ENCODE data around the gene RALGPS1.

Gene RALGPS1

DNA sequence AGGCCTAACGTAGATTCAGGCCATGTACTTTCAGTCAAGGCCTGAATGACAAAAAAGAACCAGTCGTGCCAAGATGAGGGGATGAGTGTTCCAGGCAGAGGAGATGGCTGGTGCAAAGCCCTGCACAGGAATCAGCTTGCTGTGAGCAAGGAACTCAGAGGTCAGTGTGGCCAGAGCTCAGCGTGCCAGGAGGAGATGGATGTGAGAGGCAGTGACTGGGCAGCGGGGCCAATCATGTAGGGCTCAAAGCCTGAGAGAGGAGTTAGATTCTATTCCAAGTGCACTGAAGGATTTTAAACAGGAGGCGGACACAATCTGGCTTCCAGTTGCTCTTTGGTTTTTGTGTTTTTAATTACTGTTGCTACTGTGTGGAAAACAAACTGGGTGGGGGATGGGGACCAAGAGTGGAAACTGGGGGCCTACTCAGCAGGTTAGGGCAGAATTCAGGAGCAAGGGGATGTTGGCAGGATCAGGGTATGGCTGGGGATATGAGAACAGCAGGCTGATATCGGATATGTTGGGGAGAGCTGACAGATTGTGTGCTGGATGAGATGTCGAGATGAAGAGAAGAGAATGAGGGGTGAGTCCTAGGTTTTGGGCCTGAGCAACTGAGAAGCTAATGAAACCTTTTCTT lies 143.5 kb downstream of the RALGPS1 start:
- no peak for DNase-seq

DNA sequence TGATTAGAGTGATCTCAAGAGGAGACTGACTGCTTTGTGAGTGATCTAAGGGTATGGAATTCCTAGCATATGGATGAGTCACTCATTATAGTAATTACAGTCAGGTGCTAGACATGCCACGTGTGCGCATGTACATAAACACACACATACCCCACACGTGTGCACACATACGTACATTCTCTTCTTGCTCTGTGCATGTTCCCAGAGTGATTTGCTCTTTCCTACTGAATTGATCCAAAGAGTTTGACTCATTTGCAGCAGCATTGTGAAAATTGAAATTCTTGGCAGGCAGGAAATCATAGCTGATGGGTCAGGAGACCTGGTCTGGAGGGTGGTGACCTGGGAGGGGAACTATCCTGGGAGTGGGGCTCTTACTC lies 144.1 kb downstream of the RALGPS1 start:
- no peak for DNase-seq

DNA sequence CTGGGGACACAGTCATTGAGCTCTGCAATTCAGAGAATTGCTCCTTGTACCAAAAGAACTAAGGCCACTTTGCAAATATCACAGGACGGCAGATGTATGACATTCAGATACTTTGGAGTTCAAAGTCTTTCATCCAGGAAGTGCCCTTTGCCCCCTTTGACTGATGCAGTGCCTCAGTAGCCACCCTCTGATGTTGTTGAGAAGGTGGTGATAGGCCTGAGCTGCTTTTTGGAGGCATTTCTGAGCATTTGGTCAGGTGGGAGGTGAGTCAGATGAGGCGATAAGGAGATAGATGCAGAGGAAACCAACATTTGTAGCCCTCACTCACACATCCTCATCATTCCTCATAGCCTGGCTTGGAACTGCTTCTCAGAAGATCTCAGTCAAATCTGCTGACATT lies 144.4 kb downstream of the RALGPS1 start:
- no peak for DNase-seq

- no peak for DNase-seq
Measured at GRCh38 chr9:127059765-127060361, 145.3 kb downstream of the RALGPS1 start.

GRCh38 chr9:127061411-127061810 lies 146.8 kb downstream of the RALGPS1 start:
- no peak for DNase-seq

- DNase-seq, result no peak
Measured at GRCh38 chr9:127064335-127064734, 149.8 kb downstream of the RALGPS1 start.

- no peak for DNase-seq
Measured at GRCh38 chr9:127065592-127065991, 151.0 kb downstream of the RALGPS1 start.

DNA sequence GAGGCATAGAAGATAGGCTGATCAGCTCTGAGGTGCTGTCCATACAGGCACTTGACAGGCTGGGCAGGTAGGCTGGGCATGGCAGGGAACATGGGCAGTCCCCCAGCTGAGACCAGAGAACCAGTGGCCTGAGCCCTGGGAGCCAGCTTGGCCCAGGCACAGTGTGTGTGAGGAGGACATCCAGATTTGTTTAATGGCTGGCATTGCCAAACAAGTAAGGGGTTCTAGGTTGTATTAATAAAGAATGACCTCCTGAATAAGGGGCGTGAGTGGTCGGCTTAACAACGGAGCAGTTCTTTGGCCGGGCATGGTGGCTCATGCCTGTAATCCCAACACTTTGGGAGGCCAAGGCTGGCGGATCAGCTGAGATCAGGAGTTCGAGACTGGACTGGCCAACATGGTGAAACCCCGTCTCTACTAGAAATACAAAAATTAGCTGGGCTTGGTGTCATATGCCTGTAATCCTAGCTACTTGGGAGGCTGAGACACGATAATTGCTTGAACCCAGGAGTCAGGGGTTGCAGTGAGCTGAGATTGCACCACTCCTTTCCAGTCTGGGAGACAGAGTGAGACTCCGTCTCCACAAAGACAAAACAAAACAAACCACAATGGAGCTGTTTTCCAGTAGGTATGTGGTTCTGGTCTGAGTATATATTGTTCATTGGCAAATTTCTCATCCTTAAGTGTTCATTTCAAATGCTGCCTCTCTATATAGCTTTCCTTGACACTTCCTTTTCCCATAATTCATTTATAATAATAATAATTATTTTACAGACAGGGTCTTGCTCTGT lies 151.7 kb downstream of the RALGPS1 start:
- no peak for DNase-seq

GRCh38 chr9:127066851-127067136 lies 152.2 kb downstream of the RALGPS1 start:
- DNase-seq, result no peak

GRCh38 chr9:127067603-127068220 lies 153.1 kb downstream of the RALGPS1 start:
- no peak for DNase-seq

- DNase-seq, result no peak
Measured at GRCh38 chr9:127074561-127075548, 160.3 kb downstream of the RALGPS1 start.

DNA sequence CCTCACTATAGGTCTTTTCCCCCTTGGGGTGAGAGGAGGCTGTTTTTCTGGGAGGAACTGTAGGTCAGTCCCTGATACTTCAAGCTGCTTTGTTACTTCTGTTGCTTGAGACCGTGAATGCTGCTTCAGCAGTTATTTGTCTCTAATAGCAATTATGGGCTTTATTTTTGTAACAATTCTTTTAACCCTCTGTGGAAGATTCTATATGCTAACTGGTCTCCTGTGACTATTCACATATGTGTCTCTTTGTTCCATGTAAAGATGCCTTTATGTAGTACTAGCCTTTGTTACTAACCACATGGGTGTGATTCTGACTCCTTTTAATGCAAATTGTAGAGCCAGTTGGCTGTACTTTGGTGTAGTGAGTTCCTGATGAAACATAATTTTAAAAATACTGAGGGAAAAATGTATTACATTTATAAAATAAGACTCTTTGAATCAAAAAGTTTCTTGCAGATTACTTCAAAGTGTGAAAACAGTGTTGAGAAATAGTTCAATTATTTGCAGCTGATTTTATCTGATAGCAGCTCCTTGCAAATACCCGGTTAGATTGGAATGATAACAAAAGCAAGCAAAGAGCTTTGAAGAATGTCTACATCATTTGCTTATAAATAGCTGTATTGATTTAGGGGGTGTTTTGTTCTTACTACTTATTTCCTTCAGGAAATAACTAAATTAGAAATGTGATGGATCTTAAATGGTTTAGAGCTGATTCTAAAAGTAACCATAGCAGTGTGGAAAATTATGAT lies 161.2 kb downstream of the RALGPS1 start:
- DNase-seq, result no peak

DNA sequence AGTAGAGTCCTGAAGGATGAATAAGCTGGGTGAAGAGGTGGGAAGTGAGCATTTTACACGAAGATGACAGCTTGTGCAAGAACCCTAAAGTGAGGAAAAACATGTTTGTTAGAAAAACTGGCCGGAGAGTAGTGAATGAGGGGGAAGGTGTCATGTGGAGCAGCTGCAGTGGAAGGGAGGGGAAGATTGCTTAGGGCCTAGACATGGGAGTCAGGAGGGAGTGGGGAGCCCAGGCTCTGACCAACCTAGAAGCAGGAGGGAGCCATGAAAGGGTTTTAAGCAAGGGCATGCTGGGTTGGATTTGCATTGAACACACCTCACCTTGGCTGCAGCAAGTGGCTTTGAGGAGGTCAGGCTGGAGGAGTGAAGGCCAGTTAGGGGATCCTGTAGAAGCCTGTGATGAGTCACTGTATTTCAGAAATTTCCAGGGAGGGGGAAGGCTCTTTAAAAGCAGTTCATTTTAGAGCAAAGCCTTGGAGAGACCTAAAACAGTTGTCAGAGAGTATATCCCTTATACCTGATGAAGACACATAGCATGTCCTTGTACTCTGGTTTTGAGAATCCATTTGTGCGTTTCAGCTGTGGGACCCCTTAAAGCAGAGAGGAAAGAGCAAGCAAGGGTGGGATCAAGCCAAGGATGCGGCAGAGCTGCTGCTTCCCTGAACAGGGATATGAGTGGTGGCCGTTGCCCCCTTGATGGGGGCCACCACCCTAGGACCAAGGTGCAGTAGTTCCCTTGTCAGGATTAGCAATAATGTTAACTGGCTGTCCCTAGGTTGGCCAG lies 162.5 kb downstream of the RALGPS1 start:
- no peak for DNase-seq

DNA sequence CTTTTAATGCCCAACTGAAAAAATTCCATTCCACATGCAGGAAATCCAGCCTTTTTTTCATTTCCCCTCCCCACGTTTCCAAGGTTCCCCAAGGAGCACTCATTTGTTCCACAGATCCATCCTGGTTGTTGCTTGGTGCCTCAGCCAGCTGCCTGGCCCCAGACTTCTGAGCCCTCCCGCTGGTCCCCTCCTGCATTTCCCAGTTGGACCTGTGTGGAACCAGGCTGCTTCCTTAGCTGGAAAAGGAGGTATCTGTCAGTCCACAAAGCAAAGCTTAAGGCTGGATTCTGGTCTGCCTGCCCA lies 163.0 kb downstream of the RALGPS1 start:
- no peak for DNase-seq

DNA sequence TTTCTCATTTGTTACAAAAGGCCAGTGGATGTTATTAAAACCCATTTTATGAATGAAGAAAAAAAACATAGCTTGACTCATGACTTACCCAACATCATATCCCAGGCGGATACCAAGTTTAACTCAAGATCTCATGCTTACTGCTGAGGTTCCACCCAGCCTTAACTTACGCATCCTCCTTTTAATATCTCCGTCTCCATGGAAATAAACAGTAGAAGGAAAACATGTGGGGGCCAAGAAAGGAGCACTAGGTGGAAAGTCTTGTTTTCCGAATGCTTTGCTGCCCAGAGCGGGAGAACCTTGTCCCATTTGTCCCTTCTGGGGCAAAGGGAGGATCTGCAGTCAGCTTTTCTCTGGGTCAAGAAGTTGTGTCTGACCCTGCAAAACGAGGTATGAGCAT lies 163.8 kb downstream of the RALGPS1 start:
- no peak for DNase-seq

- no peak for DNase-seq
Measured at GRCh38 chr9:127078988-127079387, 164.4 kb downstream of the RALGPS1 start.

DNA sequence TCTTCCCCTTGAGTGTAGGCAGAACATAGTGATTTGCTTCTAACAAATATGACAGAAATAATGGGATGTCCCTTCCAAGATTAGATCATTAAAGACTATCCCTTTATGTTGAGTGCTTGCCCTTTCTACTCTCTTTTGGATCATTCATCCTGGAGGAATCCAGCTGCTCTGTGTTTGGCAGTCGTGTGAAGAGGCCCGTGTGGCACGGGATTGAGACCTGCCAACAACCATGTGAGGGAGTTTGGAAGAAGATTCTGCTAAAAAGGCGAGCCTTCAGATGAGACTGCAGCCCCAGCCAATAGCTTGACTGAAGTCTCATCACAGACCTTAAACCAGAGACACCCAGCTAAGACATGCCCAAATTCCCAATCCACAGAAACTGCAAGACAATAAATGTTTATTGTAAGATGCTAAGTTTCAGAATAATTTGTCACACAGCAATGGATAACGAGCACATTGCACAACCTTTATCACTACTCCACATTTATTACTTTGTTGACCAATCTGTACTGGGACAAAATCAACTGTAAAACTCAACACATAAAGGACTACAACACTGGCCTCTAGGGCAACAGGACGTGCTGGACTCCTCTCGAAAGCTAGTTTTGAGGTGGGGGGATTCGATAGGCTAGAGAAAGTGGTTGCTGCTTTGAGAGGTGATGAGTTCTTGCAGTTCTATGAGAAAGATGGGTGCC lies 165.0 kb downstream of the RALGPS1 start:
- no peak for DNase-seq

DNA sequence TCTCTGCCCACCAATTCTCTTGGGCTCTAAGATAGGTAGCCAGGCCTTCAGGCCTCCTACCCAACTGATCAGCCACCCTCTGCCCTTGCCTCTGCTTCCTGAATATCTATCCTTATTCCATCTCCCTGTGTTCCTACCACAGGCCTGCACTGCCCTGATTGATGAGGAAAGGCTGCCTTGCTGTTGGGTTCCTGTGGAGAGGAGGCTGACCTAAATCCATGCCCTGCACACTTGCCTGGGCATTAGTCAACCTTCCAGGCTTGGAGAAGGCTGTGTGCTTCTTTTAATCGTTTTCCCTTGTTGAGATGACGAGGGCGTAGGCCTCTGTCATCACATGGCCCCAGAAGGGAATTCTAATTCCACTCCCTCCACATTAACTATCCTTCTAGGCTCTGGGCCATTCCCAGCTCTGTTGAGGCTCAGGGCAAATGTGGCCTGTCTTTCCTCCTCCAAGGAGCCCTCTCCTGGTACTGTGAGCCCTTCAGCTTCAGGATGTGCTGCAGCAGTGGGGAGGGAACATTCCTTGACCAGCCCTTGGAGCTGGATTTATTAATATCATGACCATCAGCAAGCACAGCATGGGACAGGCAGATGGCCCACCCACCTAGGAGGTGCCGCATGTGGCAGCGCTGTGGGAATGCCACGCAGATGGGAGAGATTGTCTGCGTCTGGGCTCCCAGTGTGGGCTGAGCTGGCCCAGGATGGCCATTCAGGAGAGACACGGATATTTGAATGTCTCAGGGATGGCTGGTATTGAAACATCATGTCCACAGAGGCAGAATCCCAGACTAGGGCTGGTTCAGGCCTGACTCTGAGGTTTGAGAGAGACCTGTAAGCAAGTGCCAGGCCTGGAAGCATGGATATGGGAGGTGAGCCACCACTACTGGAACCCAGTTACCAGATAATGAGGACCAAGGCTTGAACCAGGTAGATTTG lies 166.9 kb downstream of the RALGPS1 start:
- DNase-seq, result no peak

DNA sequence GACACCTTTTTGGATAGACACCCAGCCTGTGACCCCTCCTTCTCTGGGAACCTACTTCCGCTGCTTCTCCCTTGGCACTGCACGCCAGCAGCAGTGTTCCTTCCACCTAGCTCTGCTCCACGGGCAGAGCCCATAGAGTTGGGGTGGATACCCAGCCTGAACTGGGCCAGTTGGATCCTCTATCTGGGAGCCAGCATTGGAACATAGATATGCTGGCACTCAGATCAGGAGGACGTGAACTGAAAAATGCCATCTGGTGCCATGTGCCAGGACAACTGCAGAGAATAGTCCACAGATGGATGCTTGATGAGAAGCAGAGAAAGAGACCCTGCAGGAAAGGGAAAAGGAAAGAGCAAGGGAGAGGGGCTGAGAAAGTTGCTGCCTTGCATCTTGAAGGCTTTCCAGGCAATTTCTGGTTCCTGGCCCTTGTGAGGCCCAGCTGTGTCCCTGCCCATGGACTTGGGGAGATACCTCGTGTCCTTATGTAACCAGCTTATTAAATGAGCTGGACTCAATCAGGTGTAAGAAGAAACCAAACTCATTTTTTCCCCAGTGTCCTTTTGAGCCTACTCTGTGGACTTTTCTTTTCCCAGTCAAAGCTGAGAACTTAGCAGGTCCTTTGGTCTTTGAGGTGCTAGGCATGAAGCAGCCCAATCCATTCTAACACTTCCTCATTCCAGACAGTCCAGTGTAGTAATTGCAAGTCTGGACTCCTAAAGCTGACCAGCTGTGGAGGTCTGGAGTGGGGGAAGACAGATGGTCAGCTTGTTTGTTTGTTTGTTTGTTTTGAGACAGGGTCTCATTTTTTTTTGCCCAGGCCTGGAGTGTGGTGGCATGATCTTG lies 168.8 kb downstream of the RALGPS1 start:
- DNase-seq, result no peak

Data from SIG-M5 (cell line).